Neural cell (in vitro differentiated cells): ENCODE results near the gene DNM1. TPM values are rescaled to one million over a fixed set of nuclear protein-coding genes. Genes with fewer than 3 reads are reported as not detected.
"Not testable (repeated sequence)": the region's sequence is repeated elsewhere in the genome, so short reads cannot be mapped to it uniquely, and the experiment has no call there.

Experiments
- H2AFZ ChIP-seq: fragments of 200-600, 300-800 bp; sonication (generic), shearing (Covaris generic); 2 replicates; pipeline ENCODE4 v1.6.0; 2014; ENCODE audit warnings: low read depth, mild to moderate bottlenecking, antibody characterized with exemption, low read length, moderate library complexity
- H3F3A ChIP-seq: fragments of 200-600 bp; shearing (Covaris generic); 2 replicates; pipeline ENCODE4 v1.6.1; 2016; ENCODE audit warnings: mild to moderate bottlenecking, moderate library complexity, mixed read lengths, antibody characterized with exemption, low read length; ENCODE audit not compliant: insufficient read depth, poor library complexity, severe bottlenecking
- H3K27ac ChIP-seq: fragments of 200-600, 300-800 bp; sonication (generic), shearing (Covaris generic); 2 replicates; pipeline ENCODE4 v1.5.1; 2014; ENCODE audit warnings: mild to moderate bottlenecking, low read length, moderate library complexity
- H3K27me3 ChIP-seq: fragments of 300-800, 200-600 bp; sonication (generic), shearing (Covaris generic); 2 replicates; pipeline ENCODE4 v1.6.0; 2014; ENCODE audit warnings: mild to moderate bottlenecking, low read depth, low read length, moderate library complexity; ENCODE audit not compliant: insufficient read depth
- H3K36me3 ChIP-seq: fragments of 300-800, 200-600 bp; sonication (generic), shearing (Covaris generic); 2 replicates; pipeline ENCODE4 v1.5.1; 2014; ENCODE audit warnings: mild to moderate bottlenecking, antibody characterized with exemption, low read length, moderate library complexity; ENCODE audit not compliant: insufficient read depth
- H3K4me2 ChIP-seq: fragments of 300-800, 200-600 bp; sonication (generic), shearing (Covaris generic); 2 replicates; pipeline ENCODE4 v1.6.0; 2014; ENCODE audit warnings: mild to moderate bottlenecking, low read length
- H3K4me3 ChIP-seq: fragments of 300-800, 200-600 bp; sonication (generic), shearing (Covaris generic); 2 replicates; pipeline ENCODE4 v1.5.1; 2014; ENCODE audit warnings: mild to moderate bottlenecking, low read length, moderate library complexity
- H3K79me2 ChIP-seq: fragments of 200-600 bp; shearing (Covaris generic); replicated peaks from 2 replicates; pipeline ENCODE4 v1.6.0; 2014; ENCODE audit warnings: mild to moderate bottlenecking, low read length, moderate library complexity; ENCODE audit not compliant: insufficient read depth
- H3K9ac ChIP-seq: fragments of 300-800, 200-600 bp; sonication (generic), shearing (Covaris generic); 2 replicates; pipeline ENCODE4 v1.6.1; 2016; ENCODE audit warnings: mild to moderate bottlenecking, low read length, mixed read lengths
- H3K9me2 ChIP-seq: fragments of 200-600 bp; shearing (Covaris generic); 2 replicates; pipeline ENCODE4 v1.6.1; 2016; ENCODE audit warnings: mild to moderate bottlenecking, low read length, mixed read lengths; ENCODE audit not compliant: insufficient read depth
- H3K9me3 ChIP-seq: fragments of 200-600, 300-800 bp; sonication (generic), shearing (Covaris generic); 2 replicates; pipeline ENCODE4 v1.6.1; 2016; ENCODE audit warnings: mild to moderate bottlenecking, mixed run types, low read length, moderate library complexity, mixed read lengths
- H4K20me1 ChIP-seq: fragments of 200-600 bp; shearing (Covaris generic); 2 replicates; pipeline ENCODE4 v1.6.1; 2016; ENCODE audit warnings: mild to moderate bottlenecking, mixed run types; ENCODE audit not compliant: insufficient read depth
- EP300 ChIP-seq: fragments of 450-650 bp; conservative IDR thresholded peaks from 2 replicates; pipeline ENCODE4 v1.6.1; 2014; ENCODE audit warnings: antibody characterized with exemption, mild to moderate bottlenecking, moderate library complexity; ENCODE audit not compliant: poor library complexity, severe bottlenecking
- EZH2 ChIP-seq: fragments of 200-600, 300-800 bp; shearing (Covaris generic), sonication (generic); IDR thresholded peaks from 2 replicates; pipeline ENCODE4 v1.6.1; 2014; ENCODE audit warnings: antibody characterized with exemption, low read length, borderline replicate concordance, mild to moderate bottlenecking; ENCODE audit not compliant: insufficient read depth, poor library complexity, severe bottlenecking
- MXI1 ChIP-seq: fragments of 450-650 bp; conservative IDR thresholded peaks from 2 replicates; pipeline ENCODE4 v1.6.1; 2014; ENCODE audit warnings: antibody characterized with exemption, mild to moderate bottlenecking; ENCODE audit not compliant: poor library complexity, severe bottlenecking
- POLR2AphosphoS5 ChIP-seq: IDR thresholded peaks from 2 replicates; pipeline ENCODE4 v1.6.1; 2012
- RAD21 ChIP-seq: fragments of 450-650 bp; conservative IDR thresholded peaks from 2 replicates; pipeline ENCODE4 v1.6.1; 2014; ENCODE audit warnings: antibody characterized with exemption, mild to moderate bottlenecking, moderate library complexity
- SMC3 ChIP-seq: fragments of 450-650 bp; conservative IDR thresholded peaks from 2 replicates; pipeline ENCODE4 v1.6.1; 2014; ENCODE audit warnings: antibody characterized with exemption, mild to moderate bottlenecking, moderate library complexity; ENCODE audit not compliant: poor library complexity
- TAF1 ChIP-seq: IDR thresholded peaks from 2 replicates; pipeline ENCODE4 v1.6.1; 2012; ENCODE audit warnings: low read depth
- polyA plus RNA-seq: library from polyadenylated mRNA; depleted of rRNA; stranded (reverse); fragments of >200 nt; gene quantifications from 2 replicates; pipeline ENCODE4 v1.2.3, GENCODE V29; 2014
- TF ChIP-seq, protein P1 (sequence below): IDR thresholded peaks from 2 replicates; pipeline ENCODE4 v1.6.1; 2012; ENCODE audit warnings: borderline replicate concordance
- TF ChIP-seq, protein P2 (sequence below): fragments of 450-650 bp; IDR thresholded peaks from 2 replicates; pipeline ENCODE4 v1.5.1; 2014; ENCODE audit warnings: antibody characterized with exemption, mild to moderate bottlenecking, moderate library complexity; ENCODE audit not compliant: poor library complexity, severe bottlenecking

Gene DNM1
- polyA plus RNA-seq, 1 donor from 2014 or later, result 104 TPM

DNA sequence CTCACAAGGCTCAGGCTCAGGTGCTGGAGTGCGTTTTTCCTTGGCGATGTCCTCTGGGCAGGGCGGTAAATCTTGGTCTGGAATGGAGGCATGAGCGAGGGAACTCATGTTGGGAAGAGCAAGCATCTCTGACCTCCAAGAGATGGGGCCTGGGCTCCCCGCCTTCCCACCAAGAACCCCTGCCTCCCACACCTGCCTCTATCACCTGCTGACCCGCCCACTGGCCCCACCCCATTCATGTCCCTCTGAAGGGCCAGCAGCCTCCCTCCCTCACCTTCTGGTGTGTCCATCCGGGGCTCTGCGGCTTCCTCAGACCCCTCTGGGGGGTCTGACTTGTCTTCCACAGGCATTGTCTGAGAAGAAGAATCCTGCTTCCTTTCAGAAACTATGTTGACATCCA, 22.7 kb upstream of the DNM1 start:
- H3K9ac ChIP-seq, result no peak overlapping the region
- no peaks in the 10 kb centered on the region for H3K9me2 ChIP-seq
- H3K27me3 ChIP-seq, result no peaks in the 10 kb centered on the region
- TF ChIP-seq POLR2AphosphoS5 (no peak), MXI1 (no peak), EP300 (no peak), SMC3 (no peak), EZH2 (no peak), RAD21 (no peak), TAF1 (no peak)
- TF ChIP-seq, protein P1, sequence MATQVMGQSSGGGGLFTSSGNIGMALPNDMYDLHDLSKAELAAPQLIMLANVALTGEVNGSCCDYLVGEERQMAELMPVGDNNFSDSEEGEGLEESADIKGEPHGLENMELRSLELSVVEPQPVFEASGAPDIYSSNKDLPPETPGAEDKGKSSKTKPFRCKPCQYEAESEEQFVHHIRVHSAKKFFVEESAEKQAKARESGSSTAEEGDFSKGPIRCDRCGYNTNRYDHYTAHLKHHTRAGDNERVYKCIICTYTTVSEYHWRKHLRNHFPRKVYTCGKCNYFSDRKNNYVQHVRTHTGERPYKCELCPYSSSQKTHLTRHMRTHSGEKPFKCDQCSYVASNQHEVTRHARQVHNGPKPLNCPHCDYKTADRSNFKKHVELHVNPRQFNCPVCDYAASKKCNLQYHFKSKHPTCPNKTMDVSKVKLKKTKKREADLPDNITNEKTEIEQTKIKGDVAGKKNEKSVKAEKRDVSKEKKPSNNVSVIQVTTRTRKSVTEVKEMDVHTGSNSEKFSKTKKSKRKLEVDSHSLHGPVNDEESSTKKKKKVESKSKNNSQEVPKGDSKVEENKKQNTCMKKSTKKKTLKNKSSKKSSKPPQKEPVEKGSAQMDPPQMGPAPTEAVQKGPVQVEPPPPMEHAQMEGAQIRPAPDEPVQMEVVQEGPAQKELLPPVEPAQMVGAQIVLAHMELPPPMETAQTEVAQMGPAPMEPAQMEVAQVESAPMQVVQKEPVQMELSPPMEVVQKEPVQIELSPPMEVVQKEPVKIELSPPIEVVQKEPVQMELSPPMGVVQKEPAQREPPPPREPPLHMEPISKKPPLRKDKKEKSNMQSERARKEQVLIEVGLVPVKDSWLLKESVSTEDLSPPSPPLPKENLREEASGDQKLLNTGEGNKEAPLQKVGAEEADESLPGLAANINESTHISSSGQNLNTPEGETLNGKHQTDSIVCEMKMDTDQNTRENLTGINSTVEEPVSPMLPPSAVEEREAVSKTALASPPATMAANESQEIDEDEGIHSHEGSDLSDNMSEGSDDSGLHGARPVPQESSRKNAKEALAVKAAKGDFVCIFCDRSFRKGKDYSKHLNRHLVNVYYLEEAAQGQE, result no peak
- TF ChIP-seq, protein P2, sequence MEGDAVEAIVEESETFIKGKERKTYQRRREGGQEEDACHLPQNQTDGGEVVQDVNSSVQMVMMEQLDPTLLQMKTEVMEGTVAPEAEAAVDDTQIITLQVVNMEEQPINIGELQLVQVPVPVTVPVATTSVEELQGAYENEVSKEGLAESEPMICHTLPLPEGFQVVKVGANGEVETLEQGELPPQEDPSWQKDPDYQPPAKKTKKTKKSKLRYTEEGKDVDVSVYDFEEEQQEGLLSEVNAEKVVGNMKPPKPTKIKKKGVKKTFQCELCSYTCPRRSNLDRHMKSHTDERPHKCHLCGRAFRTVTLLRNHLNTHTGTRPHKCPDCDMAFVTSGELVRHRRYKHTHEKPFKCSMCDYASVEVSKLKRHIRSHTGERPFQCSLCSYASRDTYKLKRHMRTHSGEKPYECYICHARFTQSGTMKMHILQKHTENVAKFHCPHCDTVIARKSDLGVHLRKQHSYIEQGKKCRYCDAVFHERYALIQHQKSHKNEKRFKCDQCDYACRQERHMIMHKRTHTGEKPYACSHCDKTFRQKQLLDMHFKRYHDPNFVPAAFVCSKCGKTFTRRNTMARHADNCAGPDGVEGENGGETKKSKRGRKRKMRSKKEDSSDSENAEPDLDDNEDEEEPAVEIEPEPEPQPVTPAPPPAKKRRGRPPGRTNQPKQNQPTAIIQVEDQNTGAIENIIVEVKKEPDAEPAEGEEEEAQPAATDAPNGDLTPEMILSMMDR, result no peak
- no peaks in the 10 kb centered on the region for H3K79me2 ChIP-seq
- no peak overlapping the region for H3K4me3 ChIP-seq
- H3K9me3 ChIP-seq, result peaks cover 5% of the 10 kb centered on the region
- H3F3A ChIP-seq, result no peaks in the 10 kb centered on the region
- H2AFZ ChIP-seq, result no peak overlapping the region
- H3K36me3 ChIP-seq, result peaks cover 19% of the 10 kb centered on the region
- H3K27ac ChIP-seq, result no peak overlapping the region
- no peak overlapping the region for H3K4me2 ChIP-seq
- no peaks in the 10 kb centered on the region for H4K20me1 ChIP-seq

DNA sequence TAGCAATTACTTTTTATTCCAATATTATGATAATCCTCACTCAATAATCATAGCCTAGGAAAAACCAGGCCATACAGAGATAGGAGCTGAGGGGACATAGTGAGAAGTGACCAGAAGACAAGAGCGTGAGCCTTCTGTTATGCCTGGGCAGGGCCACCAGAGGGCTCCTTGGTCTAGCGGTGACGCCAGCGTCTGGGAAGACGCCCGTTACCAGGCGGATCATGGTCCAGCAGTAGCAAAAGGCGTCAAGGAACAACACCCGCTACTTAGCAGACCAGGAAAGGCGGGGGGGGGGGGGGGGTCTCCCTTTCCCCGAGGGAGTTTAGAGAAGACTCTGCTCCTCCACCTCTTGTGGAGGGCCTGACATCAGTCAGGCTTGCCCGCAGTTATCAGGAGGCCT, 21.7 kb upstream of the DNM1 start:
- H3K36me3 ChIP-seq, result peaks cover 19% of the 10 kb centered on the region
- not testable (repeated sequence) for H2AFZ ChIP-seq, H3K4me3 ChIP-seq, H3K4me2 ChIP-seq, H3K79me2 ChIP-seq, H3K9me3 ChIP-seq, H3F3A ChIP-seq, H3K9me2 ChIP-seq, H3K27ac ChIP-seq, H3K27me3 ChIP-seq, H4K20me1 ChIP-seq, H3K9ac ChIP-seq
- TF ChIP-seq, protein P2, result peak; percentile 33
